NCI-H526 (cell line): Measurements from ENCODE around the gene HIVEP3.

ENCODE experiments used
- DNase-seq, 2 experiments: peaks; one replicate each; lab custom pipeline; 2025; lab: John Stamatoyannopoulos, UW

The HIVEP3 gene

GRCh38 chr1:41464885-41465284 lies 453.8 kb downstream of the HIVEP3 start:
- peak; percentile 94 for DNase-seq

GRCh38 chr1:41463516-41463915 lies 455.2 kb downstream of the HIVEP3 start:
- no peak for DNase-seq

GRCh38 chr1:41462680-41463004 lies 456.1 kb downstream of the HIVEP3 start:
- no peak for DNase-seq

- no peak for DNase-seq
Observed at GRCh38 chr1:41461790-41462679, 456.7 kb downstream of the HIVEP3 start.

- no peak for DNase-seq
Observed at GRCh38 chr1:41456847-41457540, 461.7 kb downstream of the HIVEP3 start.
